K562 (cell line): ENCODE measurements around the gene UPF1. TPM values are rescaled to one million over a fixed set of nuclear protein-coding genes. Genes with fewer than 3 reads are reported as not detected.

Experiments
- ADNP ChIP-seq: fragments of 200-800 bp; sonication (Bioruptor generic); IDR thresholded peaks from 2 replicates; pipeline ENCODE4 v1.6.1; 2016; ENCODE audit warnings: missing genetic modification characterization, missing compliant biosample characterization
- BCOR ChIP-seq: fragments of 450-650 bp; IDR thresholded peaks from 2 replicates; pipeline ENCODE4 v1.6.1; 2016
- CTCF ChIP-seq, 3 experiments: IDR thresholded peaks in 2 of 3; conservative IDR thresholded peaks in 1 of 3; 2 replicates each; pipeline ENCODE4 v1.5.1; 2011 to 2012; ENCODE audit warnings: low read length in 3 of 3, mild to moderate bottlenecking in 3 of 3, control low read depth in 2 of 3, improper control_type of control experiment in 1 of 3, inconsistent platforms in 1 of 3, low read depth in 1 of 3, mixed read lengths in 1 of 3, moderate library complexity in 1 of 3; ENCODE audit not compliant: insufficient read depth in 2 of 3
- SIN3A ChIP-seq, 2 experiments: fragments of 150-350 bp in 1 of 2; IDR thresholded peaks; 2 replicates each; pipeline ENCODE4 v1.6.1; 2011 to 2016; ENCODE audit warnings: borderline replicate concordance in 2 of 2, low read depth in 2 of 2, low read length in 2 of 2, mild to moderate bottlenecking in 2 of 2, moderate library complexity in 2 of 2; ENCODE audit not compliant: control insufficient read depth in 1 of 2
- SNIP1 ChIP-seq: fragments of 450-650 bp; IDR thresholded peaks from 2 replicates; pipeline ENCODE4 v1.7.1; 2017; ENCODE audit warnings: low read depth, mild to moderate bottlenecking
- STAT6 ChIP-seq: sonication (generic); formaldehyde crosslinking; IDR thresholded peaks from 2 replicates; pipeline ENCODE4 v1.8.1; 2023; ENCODE audit warnings: mild to moderate bottlenecking, missing genetic modification reagents
- UBTF ChIP-seq, 2 experiments: IDR thresholded peaks; 2 replicates each; pipeline ENCODE4 v1.6.1; 2012; ENCODE audit warnings: improper control_type of control experiment in 2 of 2, low read depth in 2 of 2, low read length in 2 of 2, borderline replicate concordance in 1 of 2
- ZNF184 ChIP-seq: sonication (generic); formaldehyde crosslinking; IDR thresholded peaks from 2 replicates; pipeline ENCODE4 v1.5.0; 2020; ENCODE audit warnings: missing genetic modification reagents
- ZNF324 ChIP-seq: fragments of 250-450 bp; sonication (Bioruptor Pico); IDR thresholded peaks from 2 replicates; pipeline ENCODE4 v1.4.0; 2020; ENCODE audit warnings: mild to moderate bottlenecking
- polyA plus RNA-seq, 8 experiments: library from polyadenylated mRNA; depleted of rRNA in 4 of 8; stranded (reverse) in 5 of 8; unstranded in 3 of 8; fragments of >200 nt; fragmentation: Nextera tagmentation in 2 of 8; fragmentation: Illumina TruSeq in 1 of 8; extraction: Ambion mirVana in 2 of 8; extraction: Trizol in 1 of 8; gene quantifications; 2 replicates each; pipeline versions ENCODE4 v1.2.1 to v1.2.3, GENCODE V29; 2011 to 2014; ENCODE audit warnings: inconsistent platforms in 1 of 8, missing spikeins in 1 of 8
- total RNA-seq, 7 experiments: library from RNA; depleted of rRNA in 6 of 7; stranded (reverse); fragments of >200 nt in 6 of 7; fragmentation: Illumina TruSeq in 2 of 7; extraction: Trizol in 2 of 7; gene quantifications; 2 replicates each; pipeline versions ENCODE4 v1.2.1 to v1.2.3, GENCODE V29; 2011 to 2021; ENCODE audit warnings: low replicate concordance in 1 of 7
- TF ChIP-seq, protein P1 (sequence below): fragments of 450-650 bp; formaldehyde crosslinking; IDR thresholded peaks from 2 replicates; pipeline ENCODE4 v1.4.0; 2020; ENCODE audit warnings: mild to moderate bottlenecking, moderate library complexity
- TF ChIP-seq, protein P2 (sequence below): fragments of 450-650 bp; IDR thresholded peaks from 2 replicates; pipeline ENCODE4 v1.6.1; 2018; ENCODE audit not compliant: partially characterized antibody

UPF1 gene
- total and polyA plus RNA-seq, 9 of the 15 experiments (the other 6 are each of a cell fraction or from before 2014, with no cell fraction given), result 0.34 to 103 (median 27.9) TPM

DNA sequence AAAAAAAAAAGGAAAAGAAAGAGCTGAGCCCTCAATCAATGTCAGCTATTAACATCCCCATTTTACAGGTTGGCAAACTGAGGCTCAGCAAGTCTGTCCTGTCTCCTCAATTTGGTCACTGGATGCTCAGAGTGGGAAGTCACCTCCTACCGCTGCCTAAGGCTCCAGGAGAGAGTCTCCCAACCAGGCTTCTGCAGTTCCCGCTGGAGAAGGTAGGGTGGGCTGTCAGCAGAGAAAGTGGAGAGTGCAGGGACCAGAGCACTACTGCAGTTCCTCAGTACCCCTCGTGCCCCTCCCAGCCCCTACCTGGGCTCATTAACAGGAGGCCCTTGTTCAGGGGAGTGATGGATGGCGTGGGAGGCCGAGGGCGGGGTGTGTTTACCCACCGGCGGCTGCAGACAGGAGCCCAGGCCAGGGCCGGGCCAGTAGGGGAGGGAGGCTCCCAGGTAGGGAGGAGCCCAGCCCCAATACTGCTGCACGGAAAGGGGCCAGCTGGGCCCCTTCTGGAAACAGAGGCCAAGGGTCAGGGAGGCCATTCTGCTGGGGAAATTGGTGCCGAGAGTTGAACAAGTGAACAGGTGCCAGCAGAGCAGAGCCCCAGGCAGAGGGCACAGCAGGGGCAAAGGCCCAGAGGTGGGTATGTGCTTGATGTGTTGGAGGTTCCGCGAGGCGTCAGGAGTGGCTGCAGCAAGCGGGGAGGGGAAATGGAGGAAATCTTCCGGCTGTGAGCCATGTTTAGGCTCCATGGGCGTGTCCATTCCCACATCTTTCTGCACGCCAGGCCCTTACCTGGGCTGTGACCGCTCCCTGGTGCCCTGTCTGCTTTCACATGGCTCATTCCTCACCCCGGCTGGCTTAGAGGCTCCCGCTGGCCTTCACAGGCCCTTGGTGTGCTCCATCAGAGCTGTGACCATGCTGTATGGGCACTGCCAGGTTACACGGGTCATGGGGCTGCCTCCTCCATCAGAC, 33.1 kb upstream of the UPF1 start (continued):
- TF ChIP-seq CTCF (IDR thresholded peaks at IDR 0.05 in 2 of 3, conservative IDR thresholded peaks at IDR 0.05 in 1 of 3; ENCODE audit: insufficient read depth in 2 of 3, low read depth in 1 of 3, low read length in 3 of 3), result 0 out of 6 replicates have a peak, but pooled peaks of 1 of the 3 experiments have one; percentile 11
- TF ChIP-seq SNIP1, result no peak
- no peak for TF ChIP-seq ZNF324 (CRISPR knock-in tag)
- TF ChIP-seq UBTF (IDR thresholded peaks at IDR 0.05; ENCODE audit: borderline replicate concordance in 1 of 2, low read depth in 2 of 2, low read length in 2 of 2), result no peak
- peak; percentile 60; the same call in 1 of the 2 replicates for TF ChIP-seq ADNP (tag)
- TF ChIP-seq, protein P1, sequence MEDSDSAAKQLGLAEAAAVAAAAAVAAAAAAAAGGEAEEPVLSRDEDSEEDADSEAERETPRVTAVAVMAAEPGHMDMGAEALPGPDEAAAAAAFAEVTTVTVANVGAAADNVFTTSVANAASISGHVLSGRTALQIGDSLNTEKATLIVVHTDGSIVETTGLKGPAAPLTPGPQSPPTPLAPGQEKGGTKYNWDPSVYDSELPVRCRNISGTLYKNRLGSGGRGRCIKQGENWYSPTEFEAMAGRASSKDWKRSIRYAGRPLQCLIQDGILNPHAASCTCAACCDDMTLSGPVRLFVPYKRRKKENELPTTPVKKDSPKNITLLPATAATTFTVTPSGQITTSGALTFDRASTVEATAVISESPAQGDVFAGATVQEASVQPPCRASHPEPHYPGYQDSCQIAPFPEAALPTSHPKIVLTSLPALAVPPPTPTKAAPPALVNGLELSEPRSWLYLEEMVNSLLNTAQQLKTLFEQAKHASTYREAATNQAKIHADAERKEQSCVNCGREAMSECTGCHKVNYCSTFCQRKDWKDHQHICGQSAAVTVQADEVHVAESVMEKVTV (CRISPR knock-in tag), result no peak
- TF ChIP-seq, protein P2, sequence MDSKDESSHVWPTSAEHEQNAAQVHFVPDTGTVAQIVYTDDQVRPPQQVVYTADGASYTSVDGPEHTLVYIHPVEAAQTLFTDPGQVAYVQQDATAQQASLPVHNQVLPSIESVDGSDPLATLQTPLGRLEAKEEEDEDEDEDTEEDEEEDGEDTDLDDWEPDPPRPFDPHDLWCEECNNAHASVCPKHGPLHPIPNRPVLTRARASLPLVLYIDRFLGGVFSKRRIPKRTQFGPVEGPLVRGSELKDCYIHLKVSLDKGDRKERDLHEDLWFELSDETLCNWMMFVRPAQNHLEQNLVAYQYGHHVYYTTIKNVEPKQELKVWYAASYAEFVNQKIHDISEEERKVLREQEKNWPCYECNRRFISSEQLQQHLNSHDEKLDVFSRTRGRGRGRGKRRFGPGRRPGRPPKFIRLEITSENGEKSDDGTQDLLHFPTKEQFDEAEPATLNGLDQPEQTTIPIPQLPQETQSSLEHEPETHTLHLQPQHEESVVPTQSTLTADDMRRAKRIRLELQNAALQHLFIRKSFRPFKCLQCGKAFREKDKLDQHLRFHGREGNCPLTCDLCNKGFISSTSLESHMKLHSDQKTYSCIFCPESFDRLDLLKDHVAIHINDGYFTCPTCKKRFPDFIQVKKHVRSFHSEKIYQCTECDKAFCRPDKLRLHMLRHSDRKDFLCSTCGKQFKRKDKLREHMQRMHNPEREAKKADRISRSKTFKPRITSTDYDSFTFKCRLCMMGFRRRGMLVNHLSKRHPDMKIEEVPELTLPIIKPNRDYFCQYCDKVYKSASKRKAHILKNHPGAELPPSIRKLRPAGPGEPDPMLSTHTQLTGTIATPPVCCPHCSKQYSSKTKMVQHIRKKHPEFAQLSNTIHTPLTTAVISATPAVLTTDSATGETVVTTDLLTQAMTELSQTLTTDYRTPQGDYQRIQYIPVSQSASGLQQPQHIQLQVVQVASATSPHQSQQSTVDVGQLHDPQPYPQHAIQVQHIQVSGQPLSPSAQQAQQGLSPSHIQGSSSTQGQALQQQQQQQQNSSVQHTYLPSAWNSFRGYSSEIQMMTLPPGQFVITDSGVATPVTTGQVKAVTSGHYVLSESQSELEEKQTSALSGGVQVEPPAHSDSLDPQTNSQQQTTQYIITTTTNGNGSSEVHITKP, result no peak
- TF ChIP-seq BCOR, result peak; percentile 91
- no peak for TF ChIP-seq STAT6 (CRISPR knock-in tag)
- TF ChIP-seq SIN3A (IDR thresholded peaks at IDR 0.05; ENCODE audit: borderline replicate concordance in 2 of 2, control insufficient read depth in 1 of 2, low read depth in 2 of 2, low read length in 2 of 2), result no peak
- TF ChIP-seq ZNF184 (CRISPR knock-in tag), result no peak
